H9 (cell line): ENCODE results near the gene METTL21C. TPM values are rescaled to one million over a fixed set of nuclear protein-coding genes. Genes with fewer than 3 reads are reported as not detected.

ENCODE experiments used
- DNase-seq: peaks from one replicate; pipeline ENCODE4 v3.0.0-alpha.2; 2017
- H2AFZ ChIP-seq: one replicate; pipeline ENCODE4 v1.6.1; 2013; ENCODE audit warnings: mild to moderate bottlenecking, low read length, control low read depth, moderate library complexity
- H2AK5ac ChIP-seq: 2 replicates; pipeline ENCODE4 v1.6.1; 2013; ENCODE audit warnings: low read length, control low read depth, mixed read lengths; ENCODE audit not compliant: insufficient read length
- H2BK120ac ChIP-seq: one replicate; pipeline ENCODE4 v1.6.1; 2013; ENCODE audit warnings: low read depth, mild to moderate bottlenecking, low read length, control low read depth, inconsistent platforms; ENCODE audit not compliant: poor library complexity, severe bottlenecking
- H2BK12ac ChIP-seq: 2 replicates; pipeline ENCODE4 v1.6.1; 2013; ENCODE audit warnings: low read length, control low read depth, mixed read lengths, low read depth; ENCODE audit not compliant: insufficient read length
- H2BK15ac ChIP-seq: 2 replicates; pipeline ENCODE4 v1.6.1; 2013; ENCODE audit warnings: low read depth, low read length, control low read depth
- H2BK20ac ChIP-seq: one replicate; pipeline ENCODE4 v1.6.1; 2013; ENCODE audit warnings: low read depth, mild to moderate bottlenecking, low read length, control low read depth, inconsistent platforms; ENCODE audit not compliant: poor library complexity, severe bottlenecking
- H2BK5ac ChIP-seq: 2 replicates; pipeline ENCODE4 v1.6.1; 2013; ENCODE audit warnings: low read length, control low read depth, mixed read lengths; ENCODE audit not compliant: insufficient read length
- H3K14ac ChIP-seq: 2 replicates; pipeline ENCODE4 v1.6.1; 2013; ENCODE audit warnings: low read length, control low read depth; ENCODE audit not compliant: insufficient read depth
- H3K18ac ChIP-seq: 2 replicates; pipeline ENCODE4 v1.6.1; 2013; ENCODE audit warnings: low read depth, mild to moderate bottlenecking, mixed read lengths, low read length, control low read depth; ENCODE audit not compliant: insufficient read length
- H3K23ac ChIP-seq: 2 replicates; pipeline ENCODE4 v1.6.1; 2013; ENCODE audit warnings: low read length, control low read depth, mixed read lengths, low read depth; ENCODE audit not compliant: insufficient read length
- H3K23me2 ChIP-seq: 2 replicates; pipeline ENCODE4 v1.6.1; 2013; ENCODE audit warnings: low read depth, mild to moderate bottlenecking, mixed read lengths, low read length, control low read depth; ENCODE audit not compliant: insufficient read length, poor library complexity, severe bottlenecking
- H3K27ac ChIP-seq: 2 replicates; pipeline ENCODE4 v1.5.1; 2013; ENCODE audit warnings: low read length, control low read depth, mixed read lengths, low read depth; ENCODE audit not compliant: insufficient read length
- H3K27me3 ChIP-seq: 2 replicates; pipeline ENCODE4 v1.6.1; 2013; ENCODE audit warnings: low read length, control low read depth, inconsistent platforms; ENCODE audit not compliant: insufficient read depth
- H3K4ac ChIP-seq: 2 replicates; pipeline ENCODE4 v1.6.1; 2013; ENCODE audit warnings: low read depth, mild to moderate bottlenecking, control low read depth, inconsistent platforms, low read length, moderate library complexity
- H3K4me1 ChIP-seq: 2 replicates; pipeline ENCODE4 v1.6.1; 2013; ENCODE audit warnings: low read length, control low read depth, inconsistent platforms; ENCODE audit not compliant: insufficient read depth
- H3K4me2 ChIP-seq: 2 replicates; pipeline ENCODE4 v1.6.1; 2013; ENCODE audit warnings: low read length, control low read depth, mixed read lengths; ENCODE audit not compliant: insufficient read length, insufficient read depth
- H3K56ac ChIP-seq: 2 replicates; pipeline ENCODE4 v1.6.1; 2013; ENCODE audit warnings: low read depth, mild to moderate bottlenecking, mixed read lengths, low read length, control low read depth; ENCODE audit not compliant: insufficient read length
- H3K79me1 ChIP-seq: 2 replicates; pipeline ENCODE4 v1.6.1; 2013; ENCODE audit warnings: low read depth, mild to moderate bottlenecking, moderate library complexity, low read length, control low read depth, inconsistent platforms; ENCODE audit not compliant: insufficient read depth, poor library complexity, severe bottlenecking
- H3K79me2 ChIP-seq: 2 replicates; pipeline ENCODE4 v1.6.1; 2013; ENCODE audit warnings: low read length, control low read depth, inconsistent platforms; ENCODE audit not compliant: insufficient read depth
- H3K9ac ChIP-seq: 2 replicates; pipeline ENCODE4 v1.6.1; 2013; ENCODE audit warnings: low read length, control low read depth, mixed read lengths; ENCODE audit not compliant: insufficient read length; ENCODE audit errors: extremely low read depth
- H3K9me3 ChIP-seq: one replicate; pipeline ENCODE4 v1.6.1; 2013; ENCODE audit warnings: low read depth, low read length, inconsistent platforms; ENCODE audit not compliant: control insufficient read depth
- H3T11ph ChIP-seq: one replicate; pipeline ENCODE4 v1.6.1; 2013; ENCODE audit warnings: mild to moderate bottlenecking, low read length, control low read depth, inconsistent platforms
- H4K20me1 ChIP-seq: one replicate; pipeline ENCODE4 v1.6.1; 2013; ENCODE audit not compliant: control insufficient read depth, insufficient read length, insufficient read depth
- H4K5ac ChIP-seq: 2 replicates; pipeline ENCODE4 v1.6.1; 2013; ENCODE audit warnings: low read depth, mild to moderate bottlenecking, mixed read lengths, low read length, control low read depth; ENCODE audit not compliant: insufficient read length
- H4K8ac ChIP-seq: replicated peaks from 2 replicates; pipeline ENCODE4 v1.6.1; 2013; ENCODE audit warnings: low read length, control low read depth, mixed read lengths, low read depth; ENCODE audit not compliant: insufficient read length
- H4K91ac ChIP-seq: 2 replicates; pipeline ENCODE4 v1.6.1; 2013; ENCODE audit warnings: low read depth, mild to moderate bottlenecking, moderate library complexity, mixed read lengths, low read length, control low read depth; ENCODE audit not compliant: insufficient read length
- H3K27ac Mint-ChIP-seq, 3 experiments: 2 replicates in 2 of 3; 3 replicates in 1 of 3; pipeline ENCODE4 v1.8.0; 2020 to 2021; ENCODE audit warnings: mixed read lengths in 3 of 3, mild to moderate bottlenecking in 1 of 3, moderate library complexity in 1 of 3
- H3K27me3 Mint-ChIP-seq: 2 replicates; pipeline ENCODE4 v1.8.0; 2021; ENCODE audit warnings: low read depth, mild to moderate bottlenecking, moderate library complexity, mixed read lengths
- H3K36me3 Mint-ChIP-seq, 3 experiments: 2 replicates in 2 of 3; 3 replicates in 1 of 3; pipeline ENCODE4 v1.8.0; 2020 to 2021; ENCODE audit warnings: low read depth in 3 of 3, mixed read lengths in 3 of 3; ENCODE audit not compliant: insufficient read depth in 1 of 3
- H3K4me1 Mint-ChIP-seq, 2 experiments: 2 replicates each; pipeline ENCODE4 v1.8.0; 2020; ENCODE audit warnings: mixed read lengths in 2 of 2
- H3K4me3 Mint-ChIP-seq, 2 experiments: 2 replicates in 1 of 2; 3 replicates in 1 of 2; pipeline ENCODE4 v1.8.0; 2020 to 2021; ENCODE audit warnings: mild to moderate bottlenecking in 2 of 2, mixed read lengths in 2 of 2, moderate library complexity in 1 of 2
- H3K9me3 Mint-ChIP-seq, 2 experiments: 2 replicates in 1 of 2; 3 replicates in 1 of 2; pipeline ENCODE4 v1.8.0; 2020; ENCODE audit warnings: mild to moderate bottlenecking in 2 of 2, mixed read lengths in 2 of 2, moderate library complexity in 1 of 2
- CTCF ChIP-seq: fragments of 200-600 bp; sonication (generic); conservative IDR thresholded peaks from 3 replicates; pipeline ENCODE4 v1.8.0; 2021; ENCODE audit warnings: antibody characterized with exemption, mild to moderate bottlenecking
- WGBS: extraction: QIAGEN DNeasy Blood & Tissue Kit; methylation state at CpG from one replicate; pipeline ENCODE4 v1.1.7; 2013; ENCODE audit warnings: missing lambda C conversion rate, low lambda C conversion rate, mixed read lengths; ENCODE audit not compliant: insufficient read length; ENCODE audit errors: extremely low coverage; 5-methylcytosine and 5-hydroxymethylcytosine counted together
- total RNA-seq: library from RNA; stranded (reverse); gene quantifications from 2 replicates; pipeline ENCODE4 v1.2.1, GENCODE V29; 2021

Gene METTL21C
- total RNA-seq, 1 experiment from 2014 or later, result not detected

GRCh38 chr13:102699504-102699903, 4.7 kb upstream of the METTL21C start:
- Histone ChIP-seq H2BK15ac (no peak overlapping the region), H3T11ph (no peak overlapping the region), H3K23ac (no peak overlapping the region), H4K91ac (no peak overlapping the region), H4K8ac (no peak overlapping the region), H2AK5ac (no peak overlapping the region), H3K27me3 (no peaks in the 10 kb centered on the region), H3K4me2 (no peak overlapping the region), H3K79me1 (no peaks in the 10 kb centered on the region), H3K9me3 (no peaks in the 10 kb centered on the region), H3K14ac (no peak overlapping the region), H2BK5ac (no peak overlapping the region), H2AFZ (no peak overlapping the region), H2BK12ac (no peak overlapping the region), H3K27ac (no peak overlapping the region), H3K9ac (no peak overlapping the region), H3K56ac (no peak overlapping the region), H3K18ac (no peak overlapping the region), H2BK120ac (no peak overlapping the region), H3K79me2 (no peaks in the 10 kb centered on the region), H2BK20ac (no peak overlapping the region), H3K4ac (no peak overlapping the region), H3K23me2 (no peaks in the 10 kb centered on the region), H4K20me1 (no peaks in the 10 kb centered on the region), H4K5ac (no peak overlapping the region), H3K4me1 (peaks cover 2% of the 10 kb centered on the region; the same call in 1 of the 2 replicates)
- TF ChIP-seq CTCF, result no peak
- no peak for DNase-seq
- H3K9me3 Mint-ChIP-seq, result peaks cover 4 to 6% of the 10 kb centered on the region in 2 experiments
- no CpG with 5 or more reads among the region's 3 CpGs for WGBS
- H3K27ac Mint-ChIP-seq, result no peak overlapping the region
- peaks cover 0 to 4% (median 3%) of the 10 kb centered on the region in 3 experiments; a peak in 2 of 7 replicates for H3K36me3 Mint-ChIP-seq
- H3K27me3 Mint-ChIP-seq, result peaks cover 2% of the 10 kb centered on the region; the same call in 1 of the 2 replicates
- H3K4me3 Mint-ChIP-seq, result no peak overlapping the region
- peaks cover 4 to 13% of the 10 kb centered on the region in 2 experiments; a peak in 2 of 4 replicates for H3K4me1 Mint-ChIP-seq
